HFFc6 (cell line): ENCODE results near the gene ARHGAP24. TPM values are rescaled to one million over a fixed set of nuclear protein-coding genes. Genes with fewer than 3 reads are reported as not detected.

ENCODE experiments used
- DNase-seq: peaks from one replicate; pipeline ENCODE4 v3.0.0-alpha.2; 2018
- H3K27ac Mint-ChIP-seq: 2 replicates; pipeline ENCODE4 v1.8.0; 2020; ENCODE audit warnings: mild to moderate bottlenecking, mixed read lengths
- H3K27me3 Mint-ChIP-seq: 2 replicates; pipeline ENCODE4 v1.8.0; 2021; ENCODE audit warnings: mild to moderate bottlenecking, moderate library complexity, mixed read lengths; ENCODE audit not compliant: insufficient read depth
- H3K36me3 Mint-ChIP-seq: 2 replicates; pipeline ENCODE4 v1.8.0; 2021; ENCODE audit warnings: low read depth, mixed read lengths
- H3K4me1 Mint-ChIP-seq: 2 replicates; pipeline ENCODE4 v1.8.0; 2020; ENCODE audit warnings: low read depth, mixed read lengths
- H3K4me3 Mint-ChIP-seq: 2 replicates; pipeline ENCODE4 v1.8.0; 2020; ENCODE audit warnings: mild to moderate bottlenecking, moderate library complexity, mixed read lengths
- H3K9me3 Mint-ChIP-seq: 2 replicates; pipeline ENCODE4 v1.8.0; 2020; ENCODE audit warnings: mild to moderate bottlenecking, mixed read lengths
- total RNA-seq, 6 experiments: library from RNA; stranded (reverse); fragmentation: NEBNext Ultra II Directional; extraction: Animal tissue kit (Norgen Biotek cat#: 25700); gene quantifications; 2 replicates in 1 of 6; 3 replicates in 5 of 6; pipeline ENCODE4 v1.2.3, GENCODE V29; 2021
- TF ChIP-seq, protein P1 (sequence below): fragments of 200-600 bp; sonication (generic); IDR thresholded peaks from 2 replicates; pipeline ENCODE4 v1.5.0; 2021; ENCODE audit warnings: antibody characterized with exemption, mild to moderate bottlenecking

Gene ARHGAP24
- total RNA-seq, 6 experiments from 2014 or later = 13.6 to 28.3 (median 15.2) TPM

- H3K4me1 Mint-ChIP-seq = peaks cover 10% of the 10 kb centered on the region
- TF ChIP-seq, protein P1, sequence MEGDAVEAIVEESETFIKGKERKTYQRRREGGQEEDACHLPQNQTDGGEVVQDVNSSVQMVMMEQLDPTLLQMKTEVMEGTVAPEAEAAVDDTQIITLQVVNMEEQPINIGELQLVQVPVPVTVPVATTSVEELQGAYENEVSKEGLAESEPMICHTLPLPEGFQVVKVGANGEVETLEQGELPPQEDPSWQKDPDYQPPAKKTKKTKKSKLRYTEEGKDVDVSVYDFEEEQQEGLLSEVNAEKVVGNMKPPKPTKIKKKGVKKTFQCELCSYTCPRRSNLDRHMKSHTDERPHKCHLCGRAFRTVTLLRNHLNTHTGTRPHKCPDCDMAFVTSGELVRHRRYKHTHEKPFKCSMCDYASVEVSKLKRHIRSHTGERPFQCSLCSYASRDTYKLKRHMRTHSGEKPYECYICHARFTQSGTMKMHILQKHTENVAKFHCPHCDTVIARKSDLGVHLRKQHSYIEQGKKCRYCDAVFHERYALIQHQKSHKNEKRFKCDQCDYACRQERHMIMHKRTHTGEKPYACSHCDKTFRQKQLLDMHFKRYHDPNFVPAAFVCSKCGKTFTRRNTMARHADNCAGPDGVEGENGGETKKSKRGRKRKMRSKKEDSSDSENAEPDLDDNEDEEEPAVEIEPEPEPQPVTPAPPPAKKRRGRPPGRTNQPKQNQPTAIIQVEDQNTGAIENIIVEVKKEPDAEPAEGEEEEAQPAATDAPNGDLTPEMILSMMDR = no peak
- no peak for DNase-seq
- H3K27me3 Mint-ChIP-seq = no peaks in the 10 kb centered on the region; the same call in 1 of the 2 replicates
- no peak overlapping the region for H3K4me3 Mint-ChIP-seq
- no peaks in the 10 kb centered on the region for H3K36me3 Mint-ChIP-seq
- no peak overlapping the region for H3K27ac Mint-ChIP-seq
- no peaks in the 10 kb centered on the region for H3K9me3 Mint-ChIP-seq
These were observed 226.9 kb downstream of the ARHGAP24 start for GRCh38 chr4:85701861-85702321.

DNA sequence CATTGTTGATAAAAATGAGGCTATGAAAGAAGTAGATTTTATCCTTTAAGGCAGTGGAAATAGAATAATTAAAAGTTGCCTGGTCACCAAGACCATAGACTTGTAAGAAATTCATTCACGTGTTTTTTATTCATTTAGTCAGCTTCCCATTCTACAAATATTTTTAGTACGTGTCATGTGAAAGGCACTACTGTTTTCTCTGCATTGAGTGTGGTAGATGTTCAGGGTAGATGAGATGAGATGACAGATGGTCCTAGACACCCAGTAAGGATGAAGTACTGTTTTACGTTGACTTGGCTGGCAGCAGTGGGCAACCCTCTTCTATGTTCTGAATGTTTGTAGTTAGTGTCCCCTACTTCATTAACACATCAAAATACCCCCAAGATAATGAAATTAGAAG lies 228.1 kb downstream of the ARHGAP24 start:
- H3K36me3 Mint-ChIP-seq = no peaks in the 10 kb centered on the region
- H3K27me3 Mint-ChIP-seq = no peaks in the 10 kb centered on the region; the same call in 1 of the 2 replicates
- TF ChIP-seq, protein P1 = no peak
- DNase-seq = peak; percentile 16
- H3K4me3 Mint-ChIP-seq = no peak overlapping the region
- H3K9me3 Mint-ChIP-seq = no peaks in the 10 kb centered on the region
- H3K4me1 Mint-ChIP-seq = peaks cover 20% of the 10 kb centered on the region
- no peak overlapping the region for H3K27ac Mint-ChIP-seq

- Mint-ChIP-seq H3K27me3 (peaks cover 1% of the 10 kb centered on the region; the same call in 1 of the 2 replicates), H3K9me3 (no peaks in the 10 kb centered on the region), H3K36me3 (no peaks in the 10 kb centered on the region), H3K27ac (no peak overlapping the region; the same call in 1 of the 2 replicates), H3K4me3 (no peak overlapping the region), H3K4me1 (peaks cover 25% of the 10 kb centered on the region)
- TF ChIP-seq, protein P1 = no peak
- DNase-seq = no peak
These were observed 232.7 kb downstream of the ARHGAP24 start for GRCh38 chr4:85707611-85708010.

- H3K4me3 Mint-ChIP-seq = no peak overlapping the region
These were observed 233.5 kb downstream of the ARHGAP24 start for GRCh38 chr4:85708468-85708867.

DNA sequence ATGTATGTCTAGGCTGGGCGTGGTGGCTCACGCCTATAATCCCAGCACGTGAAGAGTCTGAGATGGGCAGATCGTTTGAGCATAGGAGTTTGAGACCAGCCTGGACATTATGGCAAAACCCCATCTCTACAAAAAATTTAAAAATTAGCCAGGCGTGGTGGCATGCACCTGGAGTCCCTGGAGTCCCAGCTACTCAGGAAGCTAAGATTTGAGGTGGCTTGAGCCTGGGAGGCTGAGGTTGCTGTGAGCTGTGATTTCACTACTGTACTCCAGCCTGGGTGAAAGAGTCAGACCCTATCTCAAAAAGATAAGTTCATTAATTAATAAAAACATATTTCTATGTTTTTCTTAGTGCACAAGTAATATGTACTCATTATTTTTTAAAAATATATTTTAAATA lies 238.1 kb downstream of the ARHGAP24 start:
- TF ChIP-seq, protein P1 = no peak
- DNase-seq = no peak
- Mint-ChIP-seq H3K27me3 (peaks cover 1% of the 10 kb centered on the region; the same call in 1 of the 2 replicates), H3K9me3 (no peaks in the 10 kb centered on the region), H3K36me3 (no peaks in the 10 kb centered on the region), H3K4me3 (no peak overlapping the region), H3K27ac (no peak overlapping the region), H3K4me1 (peaks cover 31% of the 10 kb centered on the region)

More at GRCh38 chr4:85708468-85708867, 233.5 kb downstream of the ARHGAP24 start:
- no peak overlapping the region for H3K27ac Mint-ChIP-seq
- H3K27me3 Mint-ChIP-seq = peaks cover 1% of the 10 kb centered on the region; the same call in 1 of the 2 replicates
- TF ChIP-seq, protein P1 = no peak
- no peaks in the 10 kb centered on the region for H3K36me3 Mint-ChIP-seq
- no peak for DNase-seq
- peaks cover 16% of the 10 kb centered on the region for H3K4me1 Mint-ChIP-seq
- H3K9me3 Mint-ChIP-seq = no peaks in the 10 kb centered on the region
